Measurements from ENCODE around the gene SH3D19. TPM values are rescaled to one million over a fixed set of nuclear protein-coding genes. Genes with fewer than 3 reads are reported as not detected.

Gene SH3D19
- total RNA-seq, 6 experiments from 2014 or later = 40.2 to 53.8 (median 46.9) TPM

DNA sequence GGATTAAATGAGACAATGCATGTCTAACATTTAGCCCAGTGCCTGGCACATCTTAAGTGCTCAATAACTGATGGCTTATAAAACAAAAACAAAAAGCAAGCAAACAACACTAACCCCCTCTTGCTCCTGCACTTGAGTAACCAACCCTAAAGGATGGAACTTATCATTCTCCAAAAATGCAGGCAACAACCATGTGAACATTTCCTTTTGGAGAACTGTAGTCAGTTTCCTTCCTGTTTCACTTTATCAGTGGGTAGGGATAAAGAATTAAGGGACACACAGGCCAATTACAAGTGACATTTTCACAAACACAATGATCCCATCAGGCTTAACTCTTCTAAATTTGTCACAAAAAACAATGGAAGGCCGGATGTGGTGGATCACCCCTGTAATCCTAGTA, 195.6 kb downstream of the SH3D19 start:
- no peaks in the 10 kb centered on the region for H3K4me1 ChIP-seq
- no peaks in the 10 kb centered on the region for H3K9me3 ChIP-seq
- H3K36me3 ChIP-seq = peaks cover 0 to 30% (median 16%) of the 10 kb centered on the region in 4 donors
- no peak overlapping the region for H3K4me3 ChIP-seq
- no peak for TF ChIP-seq POLR2A (IDR thresholded peaks at IDR 0.05)
- TF ChIP-seq, protein P1, sequence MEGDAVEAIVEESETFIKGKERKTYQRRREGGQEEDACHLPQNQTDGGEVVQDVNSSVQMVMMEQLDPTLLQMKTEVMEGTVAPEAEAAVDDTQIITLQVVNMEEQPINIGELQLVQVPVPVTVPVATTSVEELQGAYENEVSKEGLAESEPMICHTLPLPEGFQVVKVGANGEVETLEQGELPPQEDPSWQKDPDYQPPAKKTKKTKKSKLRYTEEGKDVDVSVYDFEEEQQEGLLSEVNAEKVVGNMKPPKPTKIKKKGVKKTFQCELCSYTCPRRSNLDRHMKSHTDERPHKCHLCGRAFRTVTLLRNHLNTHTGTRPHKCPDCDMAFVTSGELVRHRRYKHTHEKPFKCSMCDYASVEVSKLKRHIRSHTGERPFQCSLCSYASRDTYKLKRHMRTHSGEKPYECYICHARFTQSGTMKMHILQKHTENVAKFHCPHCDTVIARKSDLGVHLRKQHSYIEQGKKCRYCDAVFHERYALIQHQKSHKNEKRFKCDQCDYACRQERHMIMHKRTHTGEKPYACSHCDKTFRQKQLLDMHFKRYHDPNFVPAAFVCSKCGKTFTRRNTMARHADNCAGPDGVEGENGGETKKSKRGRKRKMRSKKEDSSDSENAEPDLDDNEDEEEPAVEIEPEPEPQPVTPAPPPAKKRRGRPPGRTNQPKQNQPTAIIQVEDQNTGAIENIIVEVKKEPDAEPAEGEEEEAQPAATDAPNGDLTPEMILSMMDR (IDR thresholded peaks at IDR 0.05) = no peak
- WGBS (ENCODE audit: insufficient coverage, low coverage, low lambda C conversion rate, missing lambda C conversion rate) = 58% methylated on average over 1 of the region's 1 CpG
- H3K27me3 ChIP-seq = no peaks in the 10 kb centered on the region
- H3K27ac ChIP-seq = no peak overlapping the region
- ATAC-seq (peak; percentile 23 to 72 (median 40)), DNase-seq (no peak)
- intact Hi-C loops (cut with DNase I) = no loop called here

DNA sequence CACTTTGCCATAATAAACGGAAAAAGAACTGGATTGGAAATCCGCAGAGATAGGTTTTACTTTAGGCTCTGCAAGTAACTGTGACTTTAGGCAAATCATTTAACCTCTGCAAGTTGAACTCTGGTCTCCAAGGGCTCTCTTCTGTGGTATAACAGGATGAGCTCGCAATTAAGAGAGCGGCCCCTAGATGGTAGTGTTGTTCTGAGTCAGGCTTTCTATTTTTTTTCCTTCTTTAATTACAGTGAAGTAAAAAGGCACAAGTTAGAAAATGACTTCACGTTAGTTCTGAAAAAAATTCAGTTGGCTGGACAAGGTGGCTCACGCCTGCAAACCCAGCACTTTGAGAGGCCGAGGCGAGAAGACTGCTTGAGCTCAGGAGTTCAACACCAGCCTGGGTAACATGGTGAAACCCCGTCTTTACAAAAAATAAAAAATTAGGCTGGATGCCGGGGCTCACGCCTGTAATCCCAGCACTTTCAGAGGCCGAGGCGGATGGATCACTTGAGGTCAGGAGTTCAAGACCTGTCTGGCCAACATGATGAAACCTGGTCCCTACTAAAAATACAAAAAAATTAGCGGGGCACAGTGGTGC, 207.9 kb downstream of the SH3D19 start:
- H3K4me1 ChIP-seq = peaks cover 0 to 9% (median 0%) of the 10 kb centered on the region in 4 donors
- DNase-seq (peak in 2 of 3 donors; percentile 33 to 60), ATAC-seq (peak; percentile 97 to 99 (median 98))
- no peak overlapping the region for H3K4me3 ChIP-seq
- intact Hi-C loops (cut with DNase I) = loop anchor here in 1 of 2 donors (10.0 kb wide), 1 partner anchor 247 kb away; no protein-coding TSS in a partner anchor
- no peaks in the 10 kb centered on the region for H3K27me3 ChIP-seq
- H3K27ac ChIP-seq = no peak overlapping the region
- H3K9me3 ChIP-seq = no peaks in the 10 kb centered on the region
- 34% methylated on average over 14 of the region's 14 CpGs for WGBS (ENCODE audit: insufficient coverage, low coverage, low lambda C conversion rate, missing lambda C conversion rate)
- peaks cover 0 to 22% (median 5%) of the 10 kb centered on the region in 4 donors for H3K36me3 ChIP-seq
- TF ChIP-seq, protein P1 (IDR thresholded peaks at IDR 0.05) = peak; percentile 72 to 88 (median 84)
- TF ChIP-seq POLR2A (IDR thresholded peaks at IDR 0.05) = no peak

DNA sequence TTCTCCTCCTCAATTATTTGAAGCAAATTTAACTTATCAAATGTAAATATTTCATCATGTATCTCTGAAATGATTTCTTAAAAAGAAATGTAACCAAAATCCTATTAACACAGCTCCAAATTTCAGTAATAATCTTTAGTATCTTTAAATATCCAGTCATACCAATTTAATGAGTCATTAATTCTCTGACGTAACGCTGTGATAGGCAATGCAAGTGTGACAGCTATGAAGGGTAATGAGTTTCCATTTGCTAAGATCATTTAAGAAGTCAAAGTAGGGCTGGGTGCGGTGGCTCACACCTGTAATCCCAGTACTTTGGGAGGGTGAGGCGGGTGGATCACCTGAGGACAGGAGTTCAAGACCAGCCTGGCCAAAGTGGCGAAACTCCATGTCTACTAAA, 210.4 kb downstream of the SH3D19 start:
- TF ChIP-seq, protein P1 (IDR thresholded peaks at IDR 0.05) = no peak
- TF ChIP-seq POLR2A (IDR thresholded peaks at IDR 0.05) = no peak
- no peak for DNase-seq
- Histone ChIP-seq H3K4me3 (no peak overlapping the region), H3K4me1 (peaks cover 0 to 9% (median 0%) of the 10 kb centered on the region in 4 donors), H3K9me3 (no peaks in the 10 kb centered on the region), H3K27me3 (no peaks in the 10 kb centered on the region), H3K36me3 (peaks cover 0 to 5% (median 0%) of the 10 kb centered on the region in 4 donors), H3K27ac (no peak overlapping the region)
- intact Hi-C loops (cut with DNase I) = loop anchor here in 1 of 2 donors (10.0 kb wide), 1 partner anchor 250 kb away; no protein-coding TSS in a partner anchor
- 85% methylated on average over 3 of the region's 5 CpGs for WGBS (ENCODE audit: insufficient coverage, low coverage, low lambda C conversion rate, missing lambda C conversion rate)
- ATAC-seq = no peak

DNA sequence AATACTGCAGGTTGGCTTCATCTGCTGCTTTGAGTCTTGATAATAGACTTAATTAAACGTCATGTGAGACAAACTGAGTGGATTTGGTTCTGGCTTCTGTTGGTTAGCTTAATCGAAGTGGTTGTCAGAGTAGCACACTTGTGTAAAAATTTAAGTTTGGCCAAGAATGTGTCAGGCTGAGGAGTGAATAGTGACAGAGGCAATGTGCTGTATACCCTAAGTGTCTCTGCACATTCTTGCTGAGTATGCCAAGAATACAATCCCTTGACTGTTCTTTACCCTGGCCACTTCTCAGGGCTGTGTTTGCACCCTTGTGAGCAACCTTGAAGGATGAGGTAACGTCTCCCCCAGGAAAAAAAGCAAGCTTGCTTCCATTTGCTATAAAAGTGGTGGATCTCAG, 211.1 kb downstream of the SH3D19 start:
- H3K4me3 ChIP-seq = no peak overlapping the region
- no peak for DNase-seq
- no peaks in the 10 kb centered on the region for H3K27me3 ChIP-seq
- no peak overlapping the region for H3K27ac ChIP-seq
- H3K36me3 ChIP-seq = no peaks in the 10 kb centered on the region
- intact Hi-C loops (cut with DNase I) = loop anchor here in 1 of 2 donors (10.0 kb wide), 1 partner anchor 250 kb away; no protein-coding TSS in a partner anchor
- WGBS (ENCODE audit: insufficient coverage, low coverage, low lambda C conversion rate, missing lambda C conversion rate) = 63% methylated on average over 3 of the region's 3 CpGs
- H3K9me3 ChIP-seq = no peaks in the 10 kb centered on the region
- ATAC-seq = no peak
- peaks cover 0 to 9% (median 0%) of the 10 kb centered on the region in 4 donors for H3K4me1 ChIP-seq
- TF ChIP-seq, protein P1 (IDR thresholded peaks at IDR 0.05) = no peak
- TF ChIP-seq POLR2A (IDR thresholded peaks at IDR 0.05) = no peak
